ENCODE measurements around the gene TMEM109.
"Not testable (repeated sequence)": the region's sequence is repeated elsewhere in the genome, so short reads cannot be mapped to it uniquely, and the experiment has no call there.

Gene TMEM109

GRCh38 chr11:60879104-60879503 lies 34.9 kb upstream of the TMEM109 start:
- DNase-seq = no peak

- no peak for DNase-seq
Observed at GRCh38 chr11:60879971-60880588, 33.9 kb upstream of the TMEM109 start.

GRCh38 chr11:60880643-60881282 lies 33.2 kb upstream of the TMEM109 start:
- DNase-seq = peak; percentile 73

- DNase-seq = peak; percentile 79
Observed at GRCh38 chr11:60887556-60887955, 26.4 kb upstream of the TMEM109 start.

- DNase-seq = no peak
Observed at GRCh38 chr11:60889869-60890311, 24.1 kb upstream of the TMEM109 start.

- DNase-seq = no peak
Observed at GRCh38 chr11:60890696-60891095, 23.3 kb upstream of the TMEM109 start.

GRCh38 chr11:60891103-60891741 lies 22.7 kb upstream of the TMEM109 start:
- DNase-seq = no peak

GRCh38 chr11:60895687-60896086 lies 18.3 kb upstream of the TMEM109 start:
- no peak for DNase-seq

GRCh38 chr11:60897496-60897895 lies 16.5 kb upstream of the TMEM109 start:
- DNase-seq = no peak

GRCh38 chr11:60899046-60899936 lies 14.7 kb upstream of the TMEM109 start:
- DNase-seq = peak; percentile 31

GRCh38 chr11:60899977-60900376 lies 14.0 kb upstream of the TMEM109 start:
- DNase-seq = no peak

GRCh38 chr11:60900673-60901404 lies 13.1 kb upstream of the TMEM109 start:
- no peak for DNase-seq

- DNase-seq = no peak
Observed at GRCh38 chr11:60902625-60903024, 11.3 kb upstream of the TMEM109 start.

GRCh38 chr11:60905047-60905446 lies 8.9 kb upstream of the TMEM109 start:
- DNase-seq = no peak

- DNase-seq = no peak
Observed at GRCh38 chr11:60905551-60906113, 8.3 kb upstream of the TMEM109 start.

- peak; percentile 96 for DNase-seq
Observed at GRCh38 chr11:60906132-60906972, 7.6 kb upstream of the TMEM109 start, which contains the start of gene PRPF19. Gene PRPF19, minus strand, starts transcription at chr11:60906585. Its CDS starts 203 bp downstream, at chr11:60906382.

- no peak for DNase-seq
Observed at GRCh38 chr11:60908803-60909202, 5.2 kb upstream of the TMEM109 start.

- DNase-seq = not testable (repeated sequence)
Observed at GRCh38 chr11:60909680-60910280, 4.2 kb upstream of the TMEM109 start.

- DNase-seq = no peak
Observed at GRCh38 chr11:60910281-60910687, 3.7 kb upstream of the TMEM109 start.

GRCh38 chr11:60910711-60911380 lies 3.1 kb upstream of the TMEM109 start:
- DNase-seq = no peak

All from NCI-H774 (cell line).